Measurements from ENCODE around the gene YIF1A. TPM values are rescaled to one million over a fixed set of nuclear protein-coding genes. Genes with fewer than 3 reads are reported as not detected.
A peak's percentile ranks its signal among the peaks of the same experiment; 100 is the strongest.

YIF1A gene
- total RNA-seq, 2 experiments from 2014 or later: 57.2 to 73.4 TPM

- H3K36me3 ChIP-seq (ENCODE audit: insufficient read depth, low read length): peaks cover 15% of the 10 kb centered on the region; the same call in 1 of the 2 replicates
- H4K20me1 ChIP-seq (ENCODE audit: insufficient read depth, low read length): no peaks in the 10 kb centered on the region
- no peak overlapping the region for H2AFZ ChIP-seq (ENCODE audit: low read length)
- peaks cover 8% of the 10 kb centered on the region; the same call in 1 of the 2 replicates for H3K79me2 ChIP-seq (ENCODE audit: insufficient read depth, low read depth, low read length)
- H3K4me3 ChIP-seq (ENCODE audit: low read depth, low read length, poor library complexity, severe bottlenecking): no peak overlapping the region
- intact Hi-C loops (cut with micrococcal nuclease; ENCODE audit: unreplicated experiment): no loop called here
- no peak overlapping the region for H3K27ac ChIP-seq (ENCODE audit: low read depth, low read length, poor library complexity, severe bottlenecking)
- no peak for DNase-seq (ENCODE audit: low spot score)
- POLR2A ChIA-PET: no interaction called here
- no peak for TF ChIP-seq EZH2phosphoT487 (IDR thresholded peaks at IDR 0.05; ENCODE audit: borderline replicate concordance, low read depth, low read length)
- TF ChIP-seq CTCF (conservative IDR thresholded peaks at IDR 0.05; ENCODE audit: low read length): peak; percentile 43
- H3K9me3 ChIP-seq (ENCODE audit: low read length): no peaks in the 10 kb centered on the region
- H3K4me1 ChIP-seq (ENCODE audit: insufficient read depth, low read length, poor library complexity, severe bottlenecking): peaks cover 46% of the 10 kb centered on the region
- H3K4me2 ChIP-seq (ENCODE audit: low read length): no peak overlapping the region
- CTCF ChIA-PET (ENCODE audit: unreplicated experiment): interaction anchor here (0.6 kb wide), 1 partner anchor 1647 kb away, joined by 3 read pairs; no protein-coding TSS in a partner anchor
- no TSS peak for BruUV-seq (replicated peaks)
- no peaks in the 10 kb centered on the region for H3K9me2 ChIP-seq (ENCODE audit: insufficient read depth, low read length)
These were observed 5.4 kb downstream of the YIF1A start for GRCh38 chr11:66283461-66284105.

- intact Hi-C loops (cut with micrococcal nuclease; ENCODE audit: unreplicated experiment): loop anchor here (1.0 kb wide), 2 partner anchors 13 to 60 kb away; no protein-coding TSS in a partner anchor
- H4K20me1 ChIP-seq (ENCODE audit: insufficient read depth, low read length): no peaks in the 10 kb centered on the region
- no peak overlapping the region for H2AFZ ChIP-seq (ENCODE audit: low read length)
- CTCF ChIA-PET (ENCODE audit: unreplicated experiment): interaction anchor here (0.6 kb wide), 1 partner anchor 29 kb away, joined by 3 read pairs; no protein-coding TSS in a partner anchor
- POLR2A ChIA-PET: interaction anchor here (1.1 kb wide), 1 partner anchor 22 kb away, joined by 3 read pairs; no protein-coding TSS in a partner anchor
- peaks cover 40% of the 10 kb centered on the region for H3K4me1 ChIP-seq (ENCODE audit: insufficient read depth, low read length, poor library complexity, severe bottlenecking)
- no peak overlapping the region for H3K27ac ChIP-seq (ENCODE audit: low read depth, low read length, poor library complexity, severe bottlenecking)
- H3K9me2 ChIP-seq (ENCODE audit: insufficient read depth, low read length): no peaks in the 10 kb centered on the region
- BruUV-seq (replicated peaks): no TSS peak
- H3K9me3 ChIP-seq (ENCODE audit: low read length): no peaks in the 10 kb centered on the region
- TF ChIP-seq EZH2phosphoT487 (IDR thresholded peaks at IDR 0.05; ENCODE audit: borderline replicate concordance, low read depth, low read length): no peak
- peak; percentile 91 for TF ChIP-seq CTCF (conservative IDR thresholded peaks at IDR 0.05; ENCODE audit: low read length)
- no peak overlapping the region for H3K4me3 ChIP-seq (ENCODE audit: low read depth, low read length, poor library complexity, severe bottlenecking)
- peak; percentile 100 for DNase-seq (ENCODE audit: low spot score)
- peaks cover 15% of the 10 kb centered on the region; the same call in 1 of the 2 replicates for H3K36me3 ChIP-seq (ENCODE audit: insufficient read depth, low read length)
- H3K79me2 ChIP-seq (ENCODE audit: insufficient read depth, low read depth, low read length): no peaks in the 10 kb centered on the region
- H3K4me2 ChIP-seq (ENCODE audit: low read length): peak overlapping the region; percentile 56
These were observed 6.2 kb downstream of the YIF1A start for GRCh38 chr11:66282468-66283455.
